HepG2 (cell line): ENCODE measurements around the gene CYB5D1. TPM values are rescaled to one million over a fixed set of nuclear protein-coding genes. Genes with fewer than 3 reads are reported as not detected.

Experiments used
- AKAP8 ChIP-seq: sonication (generic); formaldehyde crosslinking; IDR thresholded peaks from 2 replicates; pipeline ENCODE4 v1.5.1; 2020; ENCODE audit warnings: mild to moderate bottlenecking, missing genetic modification reagents
- GLI4 ChIP-seq: sonication (generic); formaldehyde crosslinking; IDR thresholded peaks from 2 replicates; pipeline ENCODE4 v1.5.1; 2020; ENCODE audit warnings: missing genetic modification reagents, mild to moderate bottlenecking, moderate library complexity, borderline replicate concordance
- HNF4A ChIP-seq: sonication (generic); formaldehyde crosslinking; IDR thresholded peaks from 2 replicates; pipeline ENCODE4 v1.4.0; 2020; ENCODE audit warnings: missing genetic modification reagents
- KDM1A ChIP-seq: IDR thresholded peaks from 2 replicates; pipeline ENCODE4 v1.6.1; 2016; ENCODE audit warnings: missing compliant biosample characterization
- NR2F2 ChIP-seq: IDR thresholded peaks from 2 replicates; pipeline ENCODE4 v1.6.1; 2012; ENCODE audit warnings: low read depth, inconsistent platforms, borderline replicate concordance
- PHF21A ChIP-seq: sonication (generic); formaldehyde crosslinking; IDR thresholded peaks from 2 replicates; pipeline ENCODE4 v1.5.0; 2020; ENCODE audit warnings: mild to moderate bottlenecking, missing genetic modification reagents
- RBM22 ChIP-seq: fragments of 200-400 bp; formaldehyde crosslinking; optimal IDR thresholded peaks from 2 replicates; pipeline ENCODE3; 2017; ENCODE audit warnings: mild to moderate bottlenecking, low read length, moderate library complexity
- RNF2 ChIP-seq: fragments of 450-650 bp; conservative IDR thresholded peaks from 2 replicates; pipeline ENCODE4 v1.6.1; 2016; ENCODE audit warnings: low read depth
- STAT5B ChIP-seq: sonication (generic); formaldehyde crosslinking; IDR thresholded peaks from 2 replicates; pipeline ENCODE4 v1.4.0; 2020; ENCODE audit warnings: missing genetic modification reagents
- ZNF260 ChIP-seq: sonication (generic); formaldehyde crosslinking; IDR thresholded peaks from 2 replicates; pipeline ENCODE4 v1.4.0; 2020; ENCODE audit warnings: missing genetic modification reagents, low read depth, mild to moderate bottlenecking, borderline replicate concordance
- ZNF430 ChIP-seq: sonication (generic); formaldehyde crosslinking; IDR thresholded peaks from 2 replicates; pipeline ENCODE4 v1.9.0; 2021; ENCODE audit warnings: mild to moderate bottlenecking, missing genetic modification reagents
- ZNF660 ChIP-seq: sonication (generic); formaldehyde crosslinking; IDR thresholded peaks from 2 replicates; pipeline ENCODE4 v1.5.1; 2020; ENCODE audit warnings: mild to moderate bottlenecking, low read depth, missing genetic modification reagents, borderline replicate concordance
- ZNF792 ChIP-seq: IDR thresholded peaks from 2 replicates; pipeline ENCODE4 v1.6.1; 2016
- polyA plus RNA-seq, 8 experiments: library from polyadenylated mRNA; depleted of rRNA in 3 of 8; stranded (reverse) in 7 of 8; unstranded in 1 of 8; fragments of >200 nt; fragmentation: Illumina TruSeq in 4 of 8; extraction: Trizol in 4 of 8; gene quantifications; 2 replicates each; pipeline versions ENCODE4 v1.2.1 to v1.2.3, GENCODE V29; 2011 to 2016; ENCODE audit warnings: low read depth in 4 of 8, missing spikeins in 1 of 8, mixed read lengths in 1 of 8; ENCODE audit not compliant: insufficient read depth in 1 of 8
- total RNA-seq, 5 experiments: library from RNA; depleted of rRNA; stranded (reverse); fragments of >200 nt; fragmentation: Illumina TruSeq; extraction: Trizol; gene quantifications; 2 replicates each; pipeline ENCODE4 v1.2.3, GENCODE V29; 2016; ENCODE audit warnings: low read depth in 1 of 5
- TF ChIP-seq, protein P1 (sequence below): sonication (generic); formaldehyde crosslinking; IDR thresholded peaks from 2 replicates; pipeline ENCODE4 v1.5.0; 2020; ENCODE audit warnings: missing genetic modification reagents
- TF ChIP-seq, protein P2 (sequence below): IDR thresholded peaks from 2 replicates; pipeline ENCODE4 v1.6.1; 2016; ENCODE audit warnings: low read depth, missing genetic modification reagents, missing compliant biosample characterization
- TF ChIP-seq, protein P3 (sequence below): sonication (generic); formaldehyde crosslinking; IDR thresholded peaks from 2 replicates; pipeline ENCODE4 v1.4.0; 2020; ENCODE audit warnings: missing genetic modification reagents, borderline replicate concordance
- TF ChIP-seq, protein P4 (sequence below): IDR thresholded peaks from 2 replicates; pipeline ENCODE4 v1.6.1; 2016

Gene CYB5D1
- total and polyA plus RNA-seq, 2 of the 13 experiments (the other 11 are each of a cell fraction or from before 2014, with no cell fraction given) = 8.9 to 17.0 TPM

DNA sequence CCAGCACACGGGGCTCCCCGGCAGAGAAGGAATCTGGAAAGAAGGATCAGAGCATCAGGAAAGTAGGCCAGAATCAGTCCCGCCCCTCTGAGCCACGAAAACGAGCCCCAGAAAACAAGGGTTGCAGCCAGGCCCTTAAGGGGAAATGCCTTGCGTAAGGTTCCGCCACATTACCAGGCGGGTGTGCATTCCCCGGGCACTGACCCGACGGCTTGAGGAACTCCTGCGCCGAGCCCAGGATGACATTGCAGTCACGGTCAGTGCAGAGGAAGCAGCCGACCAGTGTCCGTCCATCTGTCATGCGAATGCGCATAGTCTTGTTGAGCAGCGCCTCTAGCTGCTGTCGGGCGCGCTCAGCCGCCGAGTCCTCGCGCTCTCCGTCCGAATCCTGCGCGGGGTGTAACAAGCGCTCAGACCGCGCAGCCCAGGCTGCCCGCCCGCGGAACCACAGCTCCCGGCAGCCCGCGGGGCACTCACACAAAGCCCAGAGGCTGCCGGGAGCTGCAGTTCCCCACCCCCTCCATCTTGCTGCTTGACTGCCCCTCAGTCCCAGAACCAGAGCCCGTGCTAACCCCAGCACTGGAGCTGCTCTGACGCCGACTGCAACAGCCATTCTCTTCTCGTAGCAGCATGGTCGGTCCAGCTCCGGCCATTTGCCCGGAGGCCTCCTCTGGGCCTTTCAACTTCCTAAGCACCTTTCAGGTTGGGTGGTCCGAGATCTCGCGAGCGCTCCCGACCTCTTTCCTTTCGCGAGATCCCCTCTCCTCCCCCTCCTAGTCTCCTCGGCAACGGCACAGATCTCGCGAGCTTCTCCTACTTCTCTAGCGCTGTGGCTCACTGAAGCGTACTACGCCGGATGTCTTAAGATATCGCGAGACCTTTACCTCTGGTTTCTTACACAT is 741 bp upstream of the CYB5D1 start, which contains the start of gene NAA38 (continued):
- TF ChIP-seq, protein P1, sequence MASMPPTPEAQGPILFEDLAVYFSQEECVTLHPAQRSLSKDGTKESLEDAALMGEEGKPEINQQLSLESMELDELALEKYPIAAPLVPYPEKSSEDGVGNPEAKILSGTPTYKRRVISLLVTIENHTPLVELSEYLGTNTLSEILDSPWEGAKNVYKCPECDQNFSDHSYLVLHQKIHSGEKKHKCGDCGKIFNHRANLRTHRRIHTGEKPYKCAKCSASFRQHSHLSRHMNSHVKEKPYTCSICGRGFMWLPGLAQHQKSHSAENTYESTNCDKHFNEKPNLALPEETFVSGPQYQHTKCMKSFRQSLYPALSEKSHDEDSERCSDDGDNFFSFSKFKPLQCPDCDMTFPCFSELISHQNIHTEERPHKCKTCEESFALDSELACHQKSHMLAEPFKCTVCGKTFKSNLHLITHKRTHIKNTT (CRISPR knock-in tag) = no peak
- TF ChIP-seq KDM1A = 0 out of 2 replicates have a peak, but pooled peaks have one; percentile 21
- TF ChIP-seq RBM22 = peak; percentile 11
- no peak for TF ChIP-seq NR2F2
- no peak for TF ChIP-seq AKAP8 (CRISPR knock-in tag)
- peak; percentile 1; the same call in 1 of the 2 replicates for TF ChIP-seq PHF21A (CRISPR knock-in tag)
- no peak for TF ChIP-seq HNF4A (CRISPR knock-in tag)
- no peak for TF ChIP-seq ZNF260 (CRISPR knock-in tag)
- TF ChIP-seq, protein P2, sequence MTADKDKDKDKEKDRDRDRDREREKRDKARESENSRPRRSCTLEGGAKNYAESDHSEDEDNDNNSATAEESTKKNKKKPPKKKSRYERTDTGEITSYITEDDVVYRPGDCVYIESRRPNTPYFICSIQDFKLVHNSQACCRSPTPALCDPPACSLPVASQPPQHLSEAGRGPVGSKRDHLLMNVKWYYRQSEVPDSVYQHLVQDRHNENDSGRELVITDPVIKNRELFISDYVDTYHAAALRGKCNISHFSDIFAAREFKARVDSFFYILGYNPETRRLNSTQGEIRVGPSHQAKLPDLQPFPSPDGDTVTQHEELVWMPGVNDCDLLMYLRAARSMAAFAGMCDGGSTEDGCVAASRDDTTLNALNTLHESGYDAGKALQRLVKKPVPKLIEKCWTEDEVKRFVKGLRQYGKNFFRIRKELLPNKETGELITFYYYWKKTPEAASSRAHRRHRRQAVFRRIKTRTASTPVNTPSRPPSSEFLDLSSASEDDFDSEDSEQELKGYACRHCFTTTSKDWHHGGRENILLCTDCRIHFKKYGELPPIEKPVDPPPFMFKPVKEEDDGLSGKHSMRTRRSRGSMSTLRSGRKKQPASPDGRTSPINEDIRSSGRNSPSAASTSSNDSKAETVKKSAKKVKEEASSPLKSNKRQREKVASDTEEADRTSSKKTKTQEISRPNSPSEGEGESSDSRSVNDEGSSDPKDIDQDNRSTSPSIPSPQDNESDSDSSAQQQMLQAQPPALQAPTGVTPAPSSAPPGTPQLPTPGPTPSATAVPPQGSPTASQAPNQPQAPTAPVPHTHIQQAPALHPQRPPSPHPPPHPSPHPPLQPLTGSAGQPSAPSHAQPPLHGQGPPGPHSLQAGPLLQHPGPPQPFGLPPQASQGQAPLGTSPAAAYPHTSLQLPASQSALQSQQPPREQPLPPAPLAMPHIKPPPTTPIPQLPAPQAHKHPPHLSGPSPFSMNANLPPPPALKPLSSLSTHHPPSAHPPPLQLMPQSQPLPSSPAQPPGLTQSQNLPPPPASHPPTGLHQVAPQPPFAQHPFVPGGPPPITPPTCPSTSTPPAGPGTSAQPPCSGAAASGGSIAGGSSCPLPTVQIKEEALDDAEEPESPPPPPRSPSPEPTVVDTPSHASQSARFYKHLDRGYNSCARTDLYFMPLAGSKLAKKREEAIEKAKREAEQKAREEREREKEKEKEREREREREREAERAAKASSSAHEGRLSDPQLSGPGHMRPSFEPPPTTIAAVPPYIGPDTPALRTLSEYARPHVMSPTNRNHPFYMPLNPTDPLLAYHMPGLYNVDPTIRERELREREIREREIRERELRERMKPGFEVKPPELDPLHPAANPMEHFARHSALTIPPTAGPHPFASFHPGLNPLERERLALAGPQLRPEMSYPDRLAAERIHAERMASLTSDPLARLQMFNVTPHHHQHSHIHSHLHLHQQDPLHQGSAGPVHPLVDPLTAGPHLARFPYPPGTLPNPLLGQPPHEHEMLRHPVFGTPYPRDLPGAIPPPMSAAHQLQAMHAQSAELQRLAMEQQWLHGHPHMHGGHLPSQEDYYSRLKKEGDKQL (CRISPR knock-in tag) = no peak
- no peak; the same call in 1 of the 2 replicates for TF ChIP-seq ZNF792 (CRISPR knock-in tag)
- TF ChIP-seq ZNF660 (CRISPR knock-in tag) = no peak
- no peak for TF ChIP-seq GLI4 (CRISPR knock-in tag)
- TF ChIP-seq, protein P3, sequence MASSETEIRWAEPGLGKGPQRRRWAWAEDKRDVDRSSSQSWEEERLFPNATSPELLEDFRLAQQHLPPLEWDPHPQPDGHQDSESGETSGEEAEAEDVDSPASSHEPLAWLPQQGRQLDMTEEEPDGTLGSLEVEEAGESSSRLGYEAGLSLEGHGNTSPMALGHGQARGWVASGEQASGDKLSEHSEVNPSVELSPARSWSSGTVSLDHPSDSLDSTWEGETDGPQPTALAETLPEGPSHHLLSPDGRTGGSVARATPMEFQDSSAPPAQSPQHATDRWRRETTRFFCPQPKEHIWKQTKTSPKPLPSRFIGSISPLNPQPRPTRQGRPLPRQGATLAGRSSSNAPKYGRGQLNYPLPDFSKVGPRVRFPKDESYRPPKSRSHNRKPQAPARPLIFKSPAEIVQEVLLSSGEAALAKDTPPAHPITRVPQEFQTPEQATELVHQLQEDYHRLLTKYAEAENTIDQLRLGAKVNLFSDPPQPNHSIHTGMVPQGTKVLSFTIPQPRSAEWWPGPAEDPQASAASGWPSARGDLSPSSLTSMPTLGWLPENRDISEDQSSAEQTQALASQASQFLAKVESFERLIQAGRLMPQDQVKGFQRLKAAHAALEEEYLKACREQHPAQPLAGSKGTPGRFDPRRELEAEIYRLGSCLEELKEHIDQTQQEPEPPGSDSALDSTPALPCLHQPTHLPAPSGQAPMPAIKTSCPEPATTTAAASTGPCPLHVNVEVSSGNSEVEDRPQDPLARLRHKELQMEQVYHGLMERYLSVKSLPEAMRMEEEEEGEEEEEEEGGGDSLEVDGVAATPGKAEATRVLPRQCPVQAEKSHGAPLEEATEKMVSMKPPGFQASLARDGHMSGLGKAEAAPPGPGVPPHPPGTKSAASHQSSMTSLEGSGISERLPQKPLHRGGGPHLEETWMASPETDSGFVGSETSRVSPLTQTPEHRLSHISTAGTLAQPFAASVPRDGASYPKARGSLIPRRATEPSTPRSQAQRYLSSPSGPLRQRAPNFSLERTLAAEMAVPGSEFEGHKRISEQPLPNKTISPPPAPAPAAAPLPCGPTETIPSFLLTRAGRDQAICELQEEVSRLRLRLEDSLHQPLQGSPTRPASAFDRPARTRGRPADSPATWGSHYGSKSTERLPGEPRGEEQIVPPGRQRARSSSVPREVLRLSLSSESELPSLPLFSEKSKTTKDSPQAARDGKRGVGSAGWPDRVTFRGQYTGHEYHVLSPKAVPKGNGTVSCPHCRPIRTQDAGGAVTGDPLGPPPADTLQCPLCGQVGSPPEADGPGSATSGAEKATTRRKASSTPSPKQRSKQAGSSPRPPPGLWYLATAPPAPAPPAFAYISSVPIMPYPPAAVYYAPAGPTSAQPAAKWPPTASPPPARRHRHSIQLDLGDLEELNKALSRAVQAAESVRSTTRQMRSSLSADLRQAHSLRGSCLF (CRISPR knock-in tag) = no peak
- no peak for TF ChIP-seq STAT5B (CRISPR knock-in tag)
- no peak for TF ChIP-seq RNF2
- peak; percentile 18; the same call in 1 of the 2 replicates for TF ChIP-seq ZNF430 (CRISPR knock-in tag)
- TF ChIP-seq, protein P4, sequence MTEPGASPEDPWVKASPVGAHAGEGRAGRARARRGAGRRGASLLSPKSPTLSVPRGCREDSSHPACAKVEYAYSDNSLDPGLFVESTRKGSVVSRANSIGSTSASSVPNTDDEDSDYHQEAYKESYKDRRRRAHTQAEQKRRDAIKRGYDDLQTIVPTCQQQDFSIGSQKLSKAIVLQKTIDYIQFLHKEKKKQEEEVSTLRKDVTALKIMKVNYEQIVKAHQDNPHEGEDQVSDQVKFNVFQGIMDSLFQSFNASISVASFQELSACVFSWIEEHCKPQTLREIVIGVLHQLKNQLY = no peak
